OCI-LY7 (cell line): Measurements from ENCODE around the gene SCN5A.

Experiments
- EZH2phosphoT487 ChIP-seq: fragments of 200-600 bp; sonication (generic); IDR thresholded peaks from 2 replicates; pipeline ENCODE4 v1.6.1; 2018; ENCODE audit warnings: low read depth, borderline replicate concordance, mild to moderate bottlenecking, mixed run types, antibody characterized with exemption, low read length, moderate library complexity, mixed read lengths
- TF ChIP-seq, protein P1 (sequence below): fragments of 200-600 bp; sonication (generic); conservative IDR thresholded peaks from 2 replicates; pipeline ENCODE4 v1.5.1; 2014; ENCODE audit warnings: mild to moderate bottlenecking, antibody characterized with exemption, low read length, moderate library complexity, mixed read lengths

- no peak for TF ChIP-seq EZH2phosphoT487
- TF ChIP-seq, protein P1, sequence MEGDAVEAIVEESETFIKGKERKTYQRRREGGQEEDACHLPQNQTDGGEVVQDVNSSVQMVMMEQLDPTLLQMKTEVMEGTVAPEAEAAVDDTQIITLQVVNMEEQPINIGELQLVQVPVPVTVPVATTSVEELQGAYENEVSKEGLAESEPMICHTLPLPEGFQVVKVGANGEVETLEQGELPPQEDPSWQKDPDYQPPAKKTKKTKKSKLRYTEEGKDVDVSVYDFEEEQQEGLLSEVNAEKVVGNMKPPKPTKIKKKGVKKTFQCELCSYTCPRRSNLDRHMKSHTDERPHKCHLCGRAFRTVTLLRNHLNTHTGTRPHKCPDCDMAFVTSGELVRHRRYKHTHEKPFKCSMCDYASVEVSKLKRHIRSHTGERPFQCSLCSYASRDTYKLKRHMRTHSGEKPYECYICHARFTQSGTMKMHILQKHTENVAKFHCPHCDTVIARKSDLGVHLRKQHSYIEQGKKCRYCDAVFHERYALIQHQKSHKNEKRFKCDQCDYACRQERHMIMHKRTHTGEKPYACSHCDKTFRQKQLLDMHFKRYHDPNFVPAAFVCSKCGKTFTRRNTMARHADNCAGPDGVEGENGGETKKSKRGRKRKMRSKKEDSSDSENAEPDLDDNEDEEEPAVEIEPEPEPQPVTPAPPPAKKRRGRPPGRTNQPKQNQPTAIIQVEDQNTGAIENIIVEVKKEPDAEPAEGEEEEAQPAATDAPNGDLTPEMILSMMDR, result no peak
Measured at GRCh38 chr3:38577371-38578080, 72.0 kb downstream of the SCN5A start.
